ENCODE data around the gene KCTD11. TPM values are rescaled to one million over a fixed set of nuclear protein-coding genes. Genes with fewer than 3 reads are reported as not detected.

Gene KCTD11
- total RNA-seq, 1 experiment from 2014 or later: 16.4 TPM

GRCh38 chr17:7384489-7385081, 32.6 kb downstream of the KCTD11 start:
- Histone ChIP-seq H3K4me1 (replicated peaks; ENCODE audit: insufficient read depth) (no peaks in the 10 kb centered on the region), H3K79me2 (ENCODE audit: low read depth) (0 out of 2 replicates have a peak, but pooled peaks cover 4% of the 10 kb centered on the region), H3K27ac (no peak overlapping the region), H3K9me2 (ENCODE audit: insufficient read depth) (no peaks in the 10 kb centered on the region), H2AFZ (no peak overlapping the region), H4K20me1 (ENCODE audit: insufficient read depth) (no peaks in the 10 kb centered on the region), H3K27me3 (ENCODE audit: insufficient read depth, low read depth) (no peaks in the 10 kb centered on the region), H3F3A (ENCODE audit: insufficient read depth, low read depth) (no peaks in the 10 kb centered on the region), H3K4me2 (no peak overlapping the region), H3K9me3 (ENCODE audit: insufficient read depth, low read depth) (no peaks in the 10 kb centered on the region), H3K4me3 (no peak overlapping the region), H3K36me3 (ENCODE audit: low read depth) (no peaks in the 10 kb centered on the region)
- no peak for DNase-seq
- no peak for TF ChIP-seq CTCF (conservative IDR thresholded peaks at IDR 0.05)
- TF ChIP-seq EZH2 (IDR thresholded peaks at IDR 0.05; ENCODE audit: low read depth): no peak
- POLR2A ChIA-PET (ENCODE audit: unreplicated experiment): interaction anchor here (0.6 kb wide), 1 partner anchor 59 kb away, joined by 3 read pairs; no protein-coding TSS in a partner anchor
- no TSS peak for BruUV-seq (replicated peaks)
- CTCF ChIA-PET: interaction anchor here (0.6 kb wide), 1 partner anchor 16 kb away, joined by 3 read pairs; no protein-coding TSS in a partner anchor
- intact Hi-C loops (cut with micrococcal nuclease; ENCODE audit: unreplicated experiment): no loop called here

DNA sequence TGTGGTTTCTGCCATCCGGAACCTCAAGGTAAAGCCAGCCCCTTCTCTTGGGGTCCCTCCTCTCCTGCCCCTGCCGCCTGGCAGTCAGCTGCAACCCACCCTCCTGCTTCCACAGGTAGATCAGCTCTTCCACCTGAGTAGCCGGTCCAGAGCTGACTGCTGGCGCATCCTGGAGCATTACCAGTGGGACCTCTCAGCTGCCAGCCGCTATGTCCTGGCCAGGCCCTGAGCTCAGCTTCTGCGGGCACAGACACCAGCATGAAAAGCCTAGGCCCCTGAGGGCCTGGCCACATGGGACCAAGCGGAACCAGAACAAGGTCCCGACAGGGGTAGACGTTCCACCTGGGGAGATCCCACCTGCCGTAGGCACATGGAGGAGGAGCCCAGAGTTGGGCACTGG, 36.9 kb downstream of the KCTD11 start:
- Histone ChIP-seq H3K9me2 (ENCODE audit: insufficient read depth) (no peaks in the 10 kb centered on the region), H3K27ac (no peak overlapping the region), H3K36me3 (ENCODE audit: low read depth) (no peaks in the 10 kb centered on the region), H4K20me1 (ENCODE audit: insufficient read depth) (no peaks in the 10 kb centered on the region), H3K4me2 (no peak overlapping the region), H3K4me3 (no peak overlapping the region), H3K27me3 (ENCODE audit: insufficient read depth, low read depth) (no peaks in the 10 kb centered on the region), H3F3A (ENCODE audit: insufficient read depth, low read depth) (no peaks in the 10 kb centered on the region), H3K4me1 (replicated peaks; ENCODE audit: insufficient read depth) (no peaks in the 10 kb centered on the region), H3K79me2 (ENCODE audit: low read depth) (no peaks in the 10 kb centered on the region), H3K9me3 (ENCODE audit: insufficient read depth, low read depth) (no peaks in the 10 kb centered on the region), H2AFZ (no peak overlapping the region)
- TF ChIP-seq EZH2 (IDR thresholded peaks at IDR 0.05; ENCODE audit: low read depth) (no peak), CTCF (conservative IDR thresholded peaks at IDR 0.05) (no peak)
- ChIA-PET POLR2A (ENCODE audit: unreplicated experiment) (interaction anchor here (0.7 to 1.4 kb wide), 3 partner anchors 12 to 46 kb away, joined by 4 to 10 read pairs (median 6); partner anchors contain the start of genes TMEM102 and TMEM256), CTCF (no interaction called here)
- intact Hi-C loops (cut with micrococcal nuclease; ENCODE audit: unreplicated experiment): no loop called here
- no TSS peak for BruUV-seq (replicated peaks)
- DNase-seq: no peak

- ChIA-PET CTCF (no interaction called here), POLR2A (ENCODE audit: unreplicated experiment) (interaction anchor here (0.6 kb wide), 1 partner anchor 14 kb away, joined by 7 read pairs; the partner anchor contains the start of gene TMEM256)
- Histone ChIP-seq H3F3A (ENCODE audit: insufficient read depth, low read depth) (peaks cover 4% of the 10 kb centered on the region; the same call in 1 of the 2 replicates), H3K4me1 (replicated peaks; ENCODE audit: insufficient read depth) (0 out of 2 replicates have a peak, but pooled peaks cover 3% of the 10 kb centered on the region), H3K4me2 (no peak overlapping the region), H3K9me3 (ENCODE audit: insufficient read depth, low read depth) (no peaks in the 10 kb centered on the region), H3K79me2 (ENCODE audit: low read depth) (no peaks in the 10 kb centered on the region), H3K27ac (no peak overlapping the region), H3K36me3 (ENCODE audit: low read depth) (no peaks in the 10 kb centered on the region), H3K4me3 (no peak overlapping the region), H3K27me3 (ENCODE audit: insufficient read depth, low read depth) (no peaks in the 10 kb centered on the region), H2AFZ (no peak overlapping the region), H4K20me1 (ENCODE audit: insufficient read depth) (no peaks in the 10 kb centered on the region), H3K9me2 (ENCODE audit: insufficient read depth) (no peaks in the 10 kb centered on the region)
- intact Hi-C loops (cut with micrococcal nuclease; ENCODE audit: unreplicated experiment): no loop called here
- no peak for DNase-seq
- TF ChIP-seq EZH2 (IDR thresholded peaks at IDR 0.05; ENCODE audit: low read depth): no peak
- TF ChIP-seq CTCF (conservative IDR thresholded peaks at IDR 0.05): no peak
- BruUV-seq (replicated peaks): no TSS peak
Measured at GRCh38 chr17:7389924-7390910, 38.3 kb downstream of the KCTD11 start.
